Activated T-cell treated with anti-CD3 and anti-CD28 coated beads, Interleukin-2, amount 50 U/mL, for 72 hours (primary cell): Measurements from ENCODE around the gene FMNL2. TPM values are rescaled to one million over a fixed set of nuclear protein-coding genes. Genes with fewer than 3 reads are reported as not detected.

Experiments
- ATAC-seq, 2 donors: fragments of 150-1000 bp; cut with Tn5 transposase; replicated peaks in 1 of 2; 2 replicates each; pipeline ENCODE4 v1.10.0; 2021; ENCODE audit warnings: moderate library complexity in 2 of 2, mild to moderate bottlenecking in 1 of 2
- DNase-seq, 2 donors: peaks; one replicate each; pipeline ENCODE4 v3.0.0; 2021 to 2022; ENCODE audit warnings: mixed read lengths in 1 of 2
- H3K27ac Mint-ChIP-seq: one replicate; pipeline ENCODE4 v1.8.0; 2022; ENCODE audit warnings: mild to moderate bottlenecking, moderate library complexity, mixed read lengths
- H3K27me3 Mint-ChIP-seq: one replicate; pipeline ENCODE4 v1.8.0; 2022; ENCODE audit warnings: low read depth, mixed read lengths
- H3K36me3 Mint-ChIP-seq, 2 donors: one replicate each; pipeline ENCODE4 v1.8.0; 2022; ENCODE audit warnings: mixed read lengths in 2 of 2, mild to moderate bottlenecking in 1 of 2; ENCODE audit not compliant: insufficient read depth in 2 of 2
- H3K4me1 Mint-ChIP-seq: one replicate; pipeline ENCODE4 v1.8.0; 2022; ENCODE audit warnings: low read depth, mixed read lengths
- H3K4me3 Mint-ChIP-seq, 2 donors: one replicate each; pipeline ENCODE4 v1.8.0; 2022; ENCODE audit warnings: mild to moderate bottlenecking in 2 of 2, mixed read lengths in 2 of 2, moderate library complexity in 2 of 2
- H3K9me3 Mint-ChIP-seq, 2 donors: one replicate each; pipeline ENCODE4 v1.8.0; 2022; ENCODE audit warnings: mixed read lengths in 2 of 2
- total RNA-seq, 2 donors: library from RNA; stranded (reverse); gene quantifications; one replicate each; pipeline ENCODE4 v1.2.3, GENCODE V29; 2022

Gene FMNL2
- total RNA-seq, 2 donors from 2014 or later = 3.5 to 4.7 TPM

DNA sequence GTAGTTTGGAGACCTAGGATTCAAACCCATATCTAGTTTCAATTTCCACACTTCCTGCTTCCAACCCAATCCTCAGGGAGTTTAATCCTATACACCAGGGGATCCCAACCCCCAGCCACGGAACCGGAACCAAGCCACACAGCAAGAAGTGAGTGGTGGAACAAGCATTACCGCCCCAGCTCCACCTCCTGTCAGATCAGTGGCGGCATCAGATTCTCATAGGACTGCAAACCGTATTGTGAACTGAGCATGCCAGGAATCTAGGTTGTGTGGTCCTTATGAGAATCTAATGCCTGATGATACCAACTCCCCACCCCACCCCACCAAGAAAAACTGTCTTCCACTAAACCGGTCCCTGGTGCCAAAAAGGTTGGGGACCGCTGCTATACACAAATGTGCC, 329.8 kb downstream of the FMNL2 start:
- Mint-ChIP-seq H3K27me3 (no peaks in the 10 kb centered on the region), H3K4me3 (no peak overlapping the region), H3K4me1 (no peaks in the 10 kb centered on the region), H3K9me3 (no peaks in the 10 kb centered on the region), H3K36me3 (peaks cover 8 to 38% of the 10 kb centered on the region in 2 donors), H3K27ac (no peak overlapping the region)
- DNase-seq (no peak), ATAC-seq (no peak)

DNA sequence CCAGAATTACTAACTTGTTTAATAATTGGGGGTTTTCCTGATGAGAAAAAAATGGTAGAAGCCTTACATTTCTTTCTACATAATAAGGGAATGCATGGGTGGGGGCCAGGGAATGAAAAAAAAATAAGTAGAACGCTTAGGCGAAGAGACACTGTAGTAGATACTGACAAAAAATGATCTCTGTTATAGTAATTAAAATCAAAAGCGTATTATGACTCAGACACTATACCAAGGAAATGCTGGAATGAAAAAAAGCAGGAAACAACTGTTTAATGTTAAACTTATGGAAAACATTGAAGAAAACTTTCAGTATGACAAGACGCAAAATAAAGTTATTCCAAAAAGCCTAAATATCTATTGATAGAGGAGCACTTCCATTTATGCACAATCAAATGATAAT, 339.4 kb downstream of the FMNL2 start:
- no peaks in the 10 kb centered on the region for H3K4me1 Mint-ChIP-seq
- H3K27me3 Mint-ChIP-seq = no peaks in the 10 kb centered on the region
- no peaks in the 10 kb centered on the region for H3K9me3 Mint-ChIP-seq
- ATAC-seq = no peak
- H3K4me3 Mint-ChIP-seq = no peak overlapping the region
- H3K27ac Mint-ChIP-seq = peak overlapping the region; percentile 84
- no peak for DNase-seq
- H3K36me3 Mint-ChIP-seq = peaks cover 2 to 28% of the 10 kb centered on the region in 2 donors

DNA sequence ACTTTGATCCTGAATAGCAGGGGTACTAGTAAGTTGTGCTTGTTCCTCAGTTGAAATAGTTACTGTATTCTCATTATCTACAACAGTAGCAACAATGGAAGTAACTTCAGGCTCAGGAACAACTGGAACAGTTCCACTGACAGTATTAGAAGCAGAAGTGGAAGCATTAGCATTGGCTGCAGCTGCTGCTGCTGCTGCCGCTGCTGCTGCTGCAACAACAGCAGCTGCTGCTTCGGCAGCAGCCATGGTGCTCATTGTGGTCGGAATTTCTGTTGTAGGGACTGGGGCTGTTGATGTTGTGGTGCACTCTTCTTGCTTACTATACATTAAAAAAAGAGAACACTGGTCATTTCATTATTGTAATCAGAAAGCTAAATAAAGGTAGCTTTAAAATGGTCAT, 341.5 kb downstream of the FMNL2 start:
- H3K27ac Mint-ChIP-seq = no peak overlapping the region
- no peak overlapping the region for H3K4me3 Mint-ChIP-seq
- H3K36me3 Mint-ChIP-seq = peaks cover 0 to 34% of the 10 kb centered on the region in 2 donors
- H3K27me3 Mint-ChIP-seq = no peaks in the 10 kb centered on the region
- DNase-seq = no peak
- no peaks in the 10 kb centered on the region for H3K4me1 Mint-ChIP-seq
- ATAC-seq = no peak
- H3K9me3 Mint-ChIP-seq = no peaks in the 10 kb centered on the region

DNA sequence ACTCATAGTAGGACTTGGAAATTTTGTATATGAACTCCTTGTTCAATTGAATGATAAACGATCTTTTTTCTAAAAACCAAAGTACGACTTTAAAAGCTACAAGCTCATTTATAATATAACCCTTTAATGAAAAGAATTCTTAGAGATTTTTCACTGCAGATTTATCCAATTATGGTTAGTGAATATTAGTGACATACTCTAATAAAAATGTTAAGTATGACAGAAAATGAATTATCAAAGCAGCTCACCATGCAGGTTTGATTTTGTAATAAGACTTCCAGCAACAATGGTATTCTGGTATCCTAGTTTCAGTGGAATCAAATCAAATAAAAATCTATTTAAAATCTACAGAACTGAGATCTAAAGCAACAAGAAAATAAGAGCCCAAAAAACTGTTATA, 343.8 kb downstream of the FMNL2 start:
- Mint-ChIP-seq H3K4me3 (no peak overlapping the region), H3K27me3 (no peaks in the 10 kb centered on the region), H3K27ac (no peak overlapping the region), H3K4me1 (no peaks in the 10 kb centered on the region), H3K9me3 (no peaks in the 10 kb centered on the region), H3K36me3 (peaks cover 0 to 25% of the 10 kb centered on the region in 2 donors)
- no peak for DNase-seq
- ATAC-seq = no peak

DNA sequence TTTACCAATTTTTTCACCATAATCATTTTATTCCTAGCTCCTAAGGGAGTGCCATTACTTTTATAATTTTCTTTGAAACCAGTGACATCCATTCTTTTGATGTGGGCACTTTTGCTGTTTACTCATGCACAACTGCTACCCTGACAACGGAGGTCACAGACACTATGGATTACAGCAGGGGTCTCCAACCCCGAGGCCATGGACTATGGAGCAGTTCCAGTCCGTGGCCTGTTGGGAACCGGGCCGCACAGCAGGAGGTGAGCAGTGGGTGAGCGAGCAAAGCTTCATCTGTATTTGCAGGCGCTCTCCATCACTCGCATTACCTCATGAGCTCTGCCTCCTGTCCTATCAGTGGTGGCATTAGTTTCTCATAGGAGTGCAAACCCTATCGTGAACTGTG, 347.7 kb downstream of the FMNL2 start:
- Mint-ChIP-seq H3K4me1 (peaks cover 29% of the 10 kb centered on the region), H3K4me3 (no peak overlapping the region), H3K27ac (no peak overlapping the region), H3K9me3 (no peaks in the 10 kb centered on the region), H3K36me3 (peaks cover 3 to 31% of the 10 kb centered on the region in 2 donors), H3K27me3 (no peaks in the 10 kb centered on the region)
- DNase-seq = no peak
- ATAC-seq = no peak

DNA sequence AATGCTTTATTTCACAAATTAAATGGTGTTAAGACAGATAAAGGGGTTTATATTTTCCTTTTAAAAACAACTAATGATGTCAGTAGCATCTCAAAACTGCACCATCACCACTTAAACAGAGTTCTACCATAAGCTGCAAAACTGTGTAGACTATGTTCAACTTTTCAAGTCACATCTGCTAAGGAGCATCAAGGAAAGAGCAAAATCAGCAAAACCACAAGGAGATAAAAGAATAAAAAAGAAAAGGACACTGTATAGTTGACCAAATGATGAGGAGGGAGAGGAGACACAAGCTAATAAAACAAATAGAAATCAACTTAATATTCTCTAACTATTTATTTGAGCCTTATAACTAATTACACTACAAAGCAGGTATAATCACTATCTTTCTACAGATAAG, 348.4 kb downstream of the FMNL2 start:
- H3K36me3 Mint-ChIP-seq = peaks cover 3 to 36% of the 10 kb centered on the region in 2 donors
- DNase-seq (no peak), ATAC-seq (no peak)
- no peaks in the 10 kb centered on the region for H3K27me3 Mint-ChIP-seq
- H3K4me3 Mint-ChIP-seq = no peak overlapping the region
- H3K27ac Mint-ChIP-seq = no peak overlapping the region
- H3K9me3 Mint-ChIP-seq = no peaks in the 10 kb centered on the region
- peaks cover 29% of the 10 kb centered on the region for H3K4me1 Mint-ChIP-seq

DNA sequence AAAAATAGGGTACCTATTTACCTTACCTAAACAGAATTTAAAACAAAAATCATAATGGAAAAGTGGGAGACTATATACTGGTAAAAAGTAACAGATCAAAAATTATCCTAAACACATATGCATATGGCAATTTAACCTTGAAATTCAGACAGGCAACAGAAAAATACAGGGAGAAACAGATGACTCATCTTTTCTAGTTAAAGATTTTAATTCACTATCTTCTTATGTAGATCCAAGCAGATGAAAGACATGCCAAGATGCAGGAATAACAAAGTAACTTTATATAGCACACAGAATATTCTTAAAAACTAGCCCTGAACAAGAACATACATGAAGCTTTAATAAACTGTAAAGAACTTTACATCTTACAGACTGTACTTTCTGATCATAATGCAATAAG, 351.3 kb downstream of the FMNL2 start:
- Mint-ChIP-seq H3K36me3 (peaks cover 4 to 25% of the 10 kb centered on the region in 2 donors), H3K27me3 (no peaks in the 10 kb centered on the region), H3K4me3 (no peak overlapping the region)

DNA sequence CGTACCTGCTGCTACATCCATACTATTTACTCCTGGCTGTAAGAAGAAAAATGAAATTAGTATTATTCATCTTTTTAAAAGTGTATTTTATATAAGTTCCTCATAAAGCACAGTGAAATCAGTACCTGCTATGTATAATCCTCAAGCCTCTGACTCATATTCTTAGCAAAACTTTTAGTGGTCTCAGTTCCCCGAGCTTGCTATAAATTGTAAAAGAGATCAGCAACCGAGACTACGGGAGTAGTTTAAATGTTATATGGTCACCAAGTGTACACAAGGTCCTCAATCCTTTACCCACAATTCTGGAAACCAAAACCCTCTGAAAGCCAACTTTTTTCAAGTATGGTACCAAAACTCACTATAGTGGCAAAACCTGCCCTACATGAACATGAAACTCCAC, 358.1 kb downstream of the FMNL2 start:
- H3K4me1 Mint-ChIP-seq = peaks cover 36% of the 10 kb centered on the region

More for the DNA sequence above, 351.3 kb downstream of the FMNL2 start:
- ATAC-seq = no peak
- Mint-ChIP-seq H3K4me1 (peaks cover 29% of the 10 kb centered on the region), H3K27ac (peak overlapping the region; percentile 57), H3K9me3 (no peaks in the 10 kb centered on the region)
- DNase-seq = no peak

DNA sequence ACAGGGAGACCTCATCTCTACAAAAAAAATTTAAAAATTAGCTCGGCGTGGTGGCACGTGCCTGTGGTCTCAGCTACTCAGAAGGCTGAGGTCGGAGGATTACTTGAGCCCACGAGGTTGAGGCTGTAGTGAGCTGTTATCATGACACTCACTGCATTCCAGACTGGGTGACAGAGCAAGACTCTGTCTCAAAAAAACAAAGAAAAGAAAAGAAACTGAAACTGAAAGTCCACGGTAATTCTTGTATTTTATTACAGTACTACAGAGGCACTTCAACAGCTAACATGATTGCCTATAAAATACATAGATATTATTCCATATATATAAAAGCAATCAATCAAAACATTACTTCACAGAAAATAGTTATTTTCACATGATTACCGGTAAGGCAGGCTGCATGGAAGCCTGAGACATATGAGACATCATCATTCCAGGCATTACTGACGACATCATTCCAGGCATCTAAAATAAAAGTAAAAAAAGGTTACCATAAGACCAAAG, 359.2 kb downstream of the FMNL2 start:
- H3K4me3 Mint-ChIP-seq = peak overlapping the region; percentile 74 to 86
- H3K27me3 Mint-ChIP-seq = no peaks in the 10 kb centered on the region
- peaks cover 40% of the 10 kb centered on the region for H3K4me1 Mint-ChIP-seq

More for the DNA sequence above, 358.1 kb downstream of the FMNL2 start:
- ATAC-seq (peak; percentile 74 to 83), DNase-seq (peak in 1 of 2 donors; percentile 9)
- no peaks in the 10 kb centered on the region for H3K9me3 Mint-ChIP-seq
- peak overlapping the region in 1 of 2 donors; percentile 86 for H3K4me3 Mint-ChIP-seq
- peaks cover 1 to 8% of the 10 kb centered on the region in 2 donors for H3K36me3 Mint-ChIP-seq
- peak overlapping the region; percentile 97 for H3K27ac Mint-ChIP-seq
- H3K27me3 Mint-ChIP-seq = no peaks in the 10 kb centered on the region

DNA sequence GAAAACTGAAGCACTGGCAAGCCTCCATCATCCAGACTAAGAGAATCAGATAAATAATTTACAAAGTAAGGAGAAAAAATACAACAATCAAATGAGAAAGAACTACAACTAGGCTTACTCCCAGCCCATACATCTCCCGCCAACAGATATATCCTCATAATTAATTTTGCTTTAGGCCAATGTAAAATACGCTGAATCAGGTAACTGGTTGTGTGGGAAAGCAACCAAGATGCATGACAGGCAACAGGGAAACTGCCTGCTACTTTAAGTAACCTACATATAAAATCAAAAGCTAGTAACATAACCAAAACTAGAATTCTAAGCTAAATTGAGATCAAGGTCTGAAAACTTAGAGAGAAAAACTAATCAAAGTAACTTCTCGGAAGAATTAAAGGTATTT, 360.8 kb downstream of the FMNL2 start:
- H3K4me1 Mint-ChIP-seq = peaks cover 47% of the 10 kb centered on the region
- peaks cover 1 to 8% of the 10 kb centered on the region in 2 donors for H3K36me3 Mint-ChIP-seq
- DNase-seq (no peak), ATAC-seq (no peak)
- H3K27ac Mint-ChIP-seq = peak overlapping the region; percentile 63
- H3K9me3 Mint-ChIP-seq = no peaks in the 10 kb centered on the region
- peak overlapping the region in 1 of 2 donors; percentile 29 for H3K4me3 Mint-ChIP-seq
- H3K27me3 Mint-ChIP-seq = no peaks in the 10 kb centered on the region

More for the DNA sequence above, 359.2 kb downstream of the FMNL2 start:
- Mint-ChIP-seq H3K36me3 (peaks cover 1 to 2% of the 10 kb centered on the region in 2 donors), H3K27ac (peak overlapping the region; percentile 97), H3K9me3 (no peaks in the 10 kb centered on the region)
- peak; percentile 40 to 42 for DNase-seq
- peak; percentile 86 to 88 for ATAC-seq

DNA sequence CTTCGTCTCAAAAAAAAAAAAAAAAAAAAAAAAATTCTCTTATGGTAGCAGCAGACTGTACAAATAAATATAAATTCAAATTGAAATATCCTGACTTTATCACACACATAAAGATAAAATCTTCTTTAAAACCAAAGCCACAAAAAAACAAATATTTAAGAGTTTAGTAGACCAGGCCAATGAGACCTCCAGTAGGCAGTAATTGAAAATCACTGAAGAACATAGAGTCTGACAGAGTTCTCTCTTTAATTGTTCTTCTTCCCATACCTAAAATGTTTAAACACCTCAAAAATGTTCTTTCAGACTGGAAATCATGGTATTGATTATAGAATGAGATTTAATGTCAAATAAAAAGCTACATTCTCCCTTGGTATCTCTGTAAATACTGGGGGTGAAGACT, 361.5 kb downstream of the FMNL2 start:
- peaks cover under 1 to 4% of the 10 kb centered on the region in 2 donors for H3K9me3 Mint-ChIP-seq
- H3K36me3 Mint-ChIP-seq = peaks cover 4 to 14% of the 10 kb centered on the region in 2 donors
- no peak overlapping the region for H3K27ac Mint-ChIP-seq
- DNase-seq = no peak
- ATAC-seq = no peak
- H3K4me1 Mint-ChIP-seq = peaks cover 52% of the 10 kb centered on the region
- H3K4me3 Mint-ChIP-seq = no peak overlapping the region
- no peaks in the 10 kb centered on the region for H3K27me3 Mint-ChIP-seq

Other genes starting within 250 kb of the FMNL2 start
- under 1 TPM; 0.31 to 0.56 TPM for gene CACNB4, start 236.1 kb upstream of the FMNL2 start, total RNA-seq
- 10 to 100 TPM; 16.7 to 17.1 TPM for gene STAM2, start 159.4 kb upstream of the FMNL2 start, total RNA-seq